IMR-90 (cell line): Measurements from ENCODE around the gene WHRN. TPM values are rescaled to one million over a fixed set of nuclear protein-coding genes. Genes with fewer than 3 reads are reported as not detected.

ENCODE experiments used
- ATAC-seq: fragments of 200-7000 bp; cut with Tn5 transposase; 2 replicates; pipeline ENCODE4 v1.9.1; 2020; ENCODE audit warnings: low read depth, mild to moderate bottlenecking, moderate library complexity
- BruUV-seq: library from RNA; stranded (reverse); fragments of 400-500 nt; replicated peaks from 2 replicates; lab custom pipeline; 2021; lab: Mats Ljungman, UMichigan
- CTCF ChIA-PET: fragments of 300-600 bp; formaldehyde crosslinking; extraction: SDS; loops from one replicate; lab custom pipeline; 2021; ENCODE audit warnings: antibody characterized with exemption; lab: Yijun Ruan, JAX
- POLR2A ChIA-PET: fragments of 300-600 bp; sonication (Branson Sonifier 250); formaldehyde crosslinking; loops from one replicate; lab custom pipeline; 2022; ENCODE audit warnings: antibody characterized with exemption; ENCODE audit not compliant: unreplicated experiment; lab: Charles Lee
- DNase-seq: peaks from one replicate; pipeline ENCODE4 v3.0.0; 2013
- H2AFZ ChIP-seq: replicated peaks from 2 replicates; pipeline ENCODE3; 2013; ENCODE audit warnings: low read length, mild to moderate bottlenecking; ENCODE audit not compliant: poor library complexity
- H2AK5ac ChIP-seq: 2 replicates; pipeline ENCODE4 v1.6.1; 2013; ENCODE audit warnings: low read depth, low read length, inconsistent platforms
- H2AK9ac ChIP-seq: replicated peaks from 2 replicates; pipeline ENCODE3; 2013; ENCODE audit warnings: mild to moderate bottlenecking, low read depth, low read length, moderate library complexity; ENCODE audit not compliant: poor library complexity
- H2BK120ac ChIP-seq: 2 replicates; pipeline ENCODE4 v1.6.1; 2013; ENCODE audit warnings: low read depth, low read length, inconsistent platforms
- H2BK15ac ChIP-seq: 3 replicates; pipeline ENCODE4 v1.6.1; 2013; ENCODE audit warnings: low read depth, low read length, inconsistent platforms
- H2BK20ac ChIP-seq: 2 replicates; pipeline ENCODE4 v1.6.1; 2013; ENCODE audit warnings: low read depth, mild to moderate bottlenecking, inconsistent platforms, low read length, moderate library complexity
- H2BK5ac ChIP-seq: 2 replicates; pipeline ENCODE4 v1.6.1; 2013; ENCODE audit warnings: mild to moderate bottlenecking, low read depth, low read length, inconsistent platforms; ENCODE audit not compliant: poor library complexity, severe bottlenecking
- H3K14ac ChIP-seq: replicated peaks from 2 replicates; pipeline ENCODE4 v1.6.1; 2013; ENCODE audit warnings: low read depth, low read length, inconsistent platforms
- H3K18ac ChIP-seq: 2 replicates; pipeline ENCODE4 v1.6.1; 2013; ENCODE audit warnings: low read depth, low read length, control low read depth
- H3K23ac ChIP-seq: 2 replicates; pipeline ENCODE4 v1.6.1; 2013; ENCODE audit warnings: low read depth, low read length, inconsistent platforms
- H3K27ac ChIP-seq: 2 replicates; pipeline ENCODE4 v1.5.1; 2013; ENCODE audit warnings: mild to moderate bottlenecking, control low read depth, low read length; ENCODE audit not compliant: insufficient read depth
- H3K27me3 ChIP-seq: 2 replicates; pipeline ENCODE4 v1.6.1; 2013; ENCODE audit warnings: low read length; ENCODE audit not compliant: control insufficient read depth, insufficient read depth
- H3K36me3 ChIP-seq: 2 replicates; pipeline ENCODE4 v1.6.1; 2013; ENCODE audit warnings: low read length, mixed read lengths; ENCODE audit not compliant: control insufficient read depth, insufficient read depth
- H3K4ac ChIP-seq: 2 replicates; pipeline ENCODE4 v1.6.1; 2013; ENCODE audit warnings: low read depth, low read length, inconsistent platforms
- H3K4me1 ChIP-seq: 2 replicates; pipeline ENCODE4 v1.6.1; 2013; ENCODE audit warnings: low read length, mixed read lengths; ENCODE audit not compliant: control insufficient read depth, insufficient read depth
- H3K4me2 ChIP-seq: 2 replicates; pipeline ENCODE4 v1.6.1; 2013; ENCODE audit warnings: low read depth, mild to moderate bottlenecking, control low read depth, low read length, moderate library complexity
- H3K4me3 ChIP-seq: 2 replicates; pipeline ENCODE4 v1.5.1; 2013; ENCODE audit warnings: low read depth, mild to moderate bottlenecking, control low read depth, low read length, moderate library complexity; ENCODE audit not compliant: insufficient read depth
- H3K56ac ChIP-seq: 2 replicates; pipeline ENCODE4 v1.6.1; 2013; ENCODE audit warnings: low read length, inconsistent platforms; ENCODE audit not compliant: insufficient read depth; ENCODE audit errors: extremely low read depth
- H3K79me1 ChIP-seq, 2 experiments: 2 replicates each; pipeline ENCODE4 v1.6.1; 2013; ENCODE audit warnings: low read length in 2 of 2, inconsistent platforms in 1 of 2, low read depth in 1 of 2
- H3K9ac ChIP-seq: 2 replicates; pipeline ENCODE4 v1.6.1; 2013; ENCODE audit warnings: low read depth, low read length, control low read depth
- H3K9me1 ChIP-seq: 2 replicates; pipeline ENCODE4 v1.6.1; 2013; ENCODE audit warnings: low read length, inconsistent platforms; ENCODE audit not compliant: insufficient read depth
- H3K9me3 ChIP-seq: 2 replicates; pipeline ENCODE4 v1.6.1; 2013; ENCODE audit warnings: low read length; ENCODE audit not compliant: control insufficient read depth, insufficient read depth
- H4K20me1 ChIP-seq: 2 replicates; pipeline ENCODE4 v1.6.1; 2013; ENCODE audit warnings: low read length, inconsistent platforms; ENCODE audit not compliant: insufficient read depth
- H4K5ac ChIP-seq: 2 replicates; pipeline ENCODE4 v1.6.1; 2013; ENCODE audit warnings: mild to moderate bottlenecking, low read depth, low read length, control low read depth
- H4K8ac ChIP-seq, 2 experiments: 2 replicates each; pipeline ENCODE4 v1.6.1; 2013; ENCODE audit warnings: low read depth in 2 of 2, low read length in 2 of 2, control low read depth in 1 of 2, inconsistent platforms in 1 of 2
- H4K91ac ChIP-seq: 2 replicates; pipeline ENCODE4 v1.6.1; 2013; ENCODE audit warnings: low read depth, low read length, inconsistent platforms; ENCODE audit not compliant: insufficient read depth
- BHLHE40 ChIP-seq: fragments of 150-350 bp; IDR thresholded peaks from 2 replicates; pipeline ENCODE4 v1.6.1; 2016; ENCODE audit warnings: mild to moderate bottlenecking, low read depth, low read length
- CEBPB ChIP-seq: IDR thresholded peaks from 2 replicates; pipeline ENCODE4 v1.6.1; 2012; ENCODE audit warnings: low read depth, low read length, improper control_type of control experiment
- CHD1 ChIP-seq: IDR thresholded peaks from 2 replicates; pipeline ENCODE4 v1.6.1; 2012; ENCODE audit warnings: low read depth, low read length, improper control_type of control experiment
- MAFK ChIP-seq: IDR thresholded peaks from 2 replicates; pipeline ENCODE4 v1.6.1; 2012; ENCODE audit warnings: low read depth, low read length, improper control_type of control experiment
- MAZ ChIP-seq: IDR thresholded peaks from 2 replicates; pipeline ENCODE4 v1.6.1; 2012; ENCODE audit warnings: low read depth, mild to moderate bottlenecking, low read length, improper control_type of control experiment, moderate library complexity, borderline replicate concordance
- MXI1 ChIP-seq: IDR thresholded peaks from 2 replicates; pipeline ENCODE4 v1.6.1; 2012; ENCODE audit warnings: low read depth, mild to moderate bottlenecking, low read length, moderate library complexity, borderline replicate concordance
- NFE2L2 ChIP-seq: fragments of 150-350 bp; IDR thresholded peaks from 2 replicates; pipeline ENCODE4 v1.6.1; 2016; ENCODE audit warnings: low read depth, mild to moderate bottlenecking, low read length
- POLR2A ChIP-seq: IDR thresholded peaks from 2 replicates; pipeline ENCODE4 v1.6.1; 2012; ENCODE audit warnings: mild to moderate bottlenecking, low read depth, low read length
- RAD21 ChIP-seq: IDR thresholded peaks from 2 replicates; pipeline ENCODE4 v1.6.1; 2012; ENCODE audit warnings: low read length, improper control_type of control experiment
- RCOR1 ChIP-seq: IDR thresholded peaks from 2 replicates; pipeline ENCODE4 v1.6.1; 2012; ENCODE audit warnings: mild to moderate bottlenecking, low read length, improper control_type of control experiment; ENCODE audit not compliant: insufficient replicate concordance
- RFX5 ChIP-seq: IDR thresholded peaks from 2 replicates; pipeline ENCODE4 v1.8.0; 2012; ENCODE audit warnings: low read depth, mild to moderate bottlenecking, low read length, moderate library complexity
- SMC3 ChIP-seq: fragments of 150-350 bp; IDR thresholded peaks from 2 replicates; pipeline ENCODE4 v1.6.1; 2016; ENCODE audit warnings: low read depth, mild to moderate bottlenecking, antibody characterized with exemption, low read length, moderate library complexity
- WGBS, 2 experiments: methylation state at CpG; one replicate each; pipeline versions ENCODE4 v1.1.5 to v1.1.7; 2013; ENCODE audit warnings: missing lambda C conversion rate in 2 of 2; ENCODE audit not compliant: insufficient read length in 1 of 2; ENCODE audit errors: extremely low coverage in 2 of 2; 5-methylcytosine and 5-hydroxymethylcytosine counted together
- dilution Hi-C: fragments of 300-500 bp; cut with HindIII; formaldehyde crosslinking; loops from one replicate; pipeline ENCODE4 v1.14.3; 2018; ENCODE audit warnings: low sequenced_read_pairs; ENCODE audit not compliant: unreplicated experiment
- in situ Hi-C: fragments of 300-500 bp; cut with MboI; formaldehyde crosslinking; loops from 3 replicates; pipeline ENCODE4 v1.14.3; 2019; ENCODE audit warnings: low sequenced_read_pairs, inconsistent platforms, mixed read lengths
- intact Hi-C: fragments of 100-400 bp; cut with micrococcal nuclease; formaldehyde crosslinking; loops from 2 replicates; pipeline ENCODE4 v1.10.0; 2022
- polyA plus RNA-seq, 3 experiments: library from polyadenylated mRNA; depleted of rRNA; stranded (reverse); fragments of >200 nt; gene quantifications; 2 replicates each; pipeline ENCODE4 v1.2.3, GENCODE V29; 2012; ENCODE audit warnings: low replicate concordance in 1 of 3
- total RNA-seq: library from RNA; depleted of rRNA; stranded (reverse); fragments of >200 nt; gene quantifications from 2 replicates; pipeline ENCODE4 v1.2.3, GENCODE V29; 2012
- TF ChIP-seq, protein P1 (sequence below): fragments of 150-350 bp; IDR thresholded peaks from 2 replicates; pipeline ENCODE4 v1.6.1; 2017; ENCODE audit warnings: mild to moderate bottlenecking, antibody characterized with exemption, low read length, low read depth
- TF ChIP-seq, protein P2 (sequence below): fragments of 150-350 bp; IDR thresholded peaks from 2 replicates; pipeline ENCODE4 v1.6.1; 2016; ENCODE audit warnings: low read depth, mild to moderate bottlenecking, low read length, moderate library complexity, borderline replicate concordance
- TF ChIP-seq, protein P3 (sequence below): conservative IDR thresholded peaks from 2 replicates; pipeline ENCODE4 v1.5.1; 2012; ENCODE audit warnings: mild to moderate bottlenecking, low read depth, low read length, improper control_type of control experiment

Gene WHRN
- total and polyA plus RNA-seq, 2 of the 4 experiments (the other 2 are of a cell fraction) = 0.18 to 2.6 TPM

DNA sequence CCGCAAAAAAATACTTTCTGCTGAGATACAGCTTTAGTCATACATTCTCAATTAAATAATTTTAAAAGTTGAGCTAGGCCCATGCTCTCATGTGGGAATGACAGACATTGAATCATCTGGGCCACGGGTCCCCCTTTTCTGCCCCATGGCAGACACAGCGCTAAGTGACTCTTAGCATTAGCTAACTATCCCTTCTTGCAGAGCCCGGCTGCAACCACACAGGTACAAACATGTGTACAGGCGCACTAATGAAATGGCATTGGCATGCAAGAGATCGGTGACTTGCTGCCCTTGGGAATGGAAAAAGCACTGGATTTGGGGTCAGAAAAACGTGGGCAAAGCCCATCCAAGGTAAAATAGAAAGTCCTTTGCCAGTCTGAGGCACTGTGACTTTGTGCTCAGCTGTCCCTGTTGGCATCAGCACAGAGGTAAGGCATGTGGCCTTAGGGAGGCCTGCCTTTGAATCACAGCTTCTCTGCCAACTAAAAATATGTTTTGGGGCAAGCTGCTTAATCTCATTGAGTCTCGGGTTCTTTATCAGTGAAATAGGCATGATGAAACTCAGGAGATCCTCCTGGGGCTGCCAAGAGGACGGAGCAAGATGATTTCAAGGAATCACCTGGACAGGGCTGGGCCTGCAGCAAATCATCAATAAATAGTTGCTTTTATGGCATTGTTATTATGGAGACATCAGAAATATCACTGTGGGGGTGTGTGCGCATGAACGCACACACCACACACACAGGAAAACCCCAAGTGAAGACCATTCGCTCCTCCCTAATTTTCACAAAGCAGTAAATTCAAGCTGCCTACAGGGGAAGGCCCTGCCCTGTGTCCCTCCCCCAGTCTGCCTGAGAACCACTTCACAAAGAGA, 54.2 kb downstream of the WHRN start:
- H3K23ac ChIP-seq = no peak overlapping the region
- intact Hi-C loops = no loop called here
- in situ Hi-C loops = no loop called here
- H2BK20ac ChIP-seq = no peak overlapping the region
- 70% methylated on average over 6 of the region's 12 CpGs; no CpG with 5 or more reads in 1 of the 2 experiments for WGBS, 2 experiments
- no peak overlapping the region for H3K56ac ChIP-seq
- no peak overlapping the region for H4K91ac ChIP-seq
- no peak overlapping the region for H2BK120ac ChIP-seq
- H2AK5ac ChIP-seq = no peak overlapping the region
- peaks cover 5% of the 10 kb centered on the region; the same call in 1 of the 2 replicates for H3K9me1 ChIP-seq
- H2BK15ac ChIP-seq = no peak overlapping the region
- ChIA-PET CTCF (no interaction called here), POLR2A (no interaction called here)
- no peak for ATAC-seq
- H2AK9ac ChIP-seq = no peak overlapping the region
- H3K36me3 ChIP-seq = no peaks in the 10 kb centered on the region
- no peak overlapping the region for H3K14ac ChIP-seq
- no peak for DNase-seq
- dilution Hi-C loops = no loop called here
- no peaks in the 10 kb centered on the region; a peak in 1 of 4 replicates for H3K79me1 ChIP-seq
- H3K27ac ChIP-seq = no peak overlapping the region
- no TSS peak for BruUV-seq
- no peak overlapping the region for H3K4ac ChIP-seq
- no peak overlapping the region for H2BK5ac ChIP-seq
- peaks cover 8% of the 10 kb centered on the region; the same call in 1 of the 2 replicates for H3K27me3 ChIP-seq
- no peak overlapping the region for H4K8ac ChIP-seq
- H3K4me2 ChIP-seq = no peak overlapping the region
- no peak overlapping the region for H3K18ac ChIP-seq
- peaks cover 3% of the 10 kb centered on the region; the same call in 1 of the 2 replicates for H3K4me1 ChIP-seq
- no peak overlapping the region for H3K9ac ChIP-seq
- H3K9me3 ChIP-seq = no peaks in the 10 kb centered on the region
- no peak overlapping the region for H3K4me3 ChIP-seq
- no peak overlapping the region for H4K5ac ChIP-seq
- H4K20me1 ChIP-seq = no peaks in the 10 kb centered on the region
- no peak overlapping the region for H2AFZ ChIP-seq
- TF ChIP-seq RAD21 = no peak
- no peak for TF ChIP-seq MXI1
- no peak for TF ChIP-seq MAZ
- no peak for TF ChIP-seq NFE2L2
- TF ChIP-seq MAFK = no peak
- TF ChIP-seq, protein P1, sequence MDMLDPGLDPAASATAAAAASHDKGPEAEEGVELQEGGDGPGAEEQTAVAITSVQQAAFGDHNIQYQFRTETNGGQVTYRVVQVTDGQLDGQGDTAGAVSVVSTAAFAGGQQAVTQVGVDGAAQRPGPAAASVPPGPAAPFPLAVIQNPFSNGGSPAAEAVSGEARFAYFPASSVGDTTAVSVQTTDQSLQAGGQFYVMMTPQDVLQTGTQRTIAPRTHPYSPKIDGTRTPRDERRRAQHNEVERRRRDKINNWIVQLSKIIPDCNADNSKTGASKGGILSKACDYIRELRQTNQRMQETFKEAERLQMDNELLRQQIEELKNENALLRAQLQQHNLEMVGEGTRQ = no peak
- TF ChIP-seq POLR2A = no peak
- TF ChIP-seq, protein P2, sequence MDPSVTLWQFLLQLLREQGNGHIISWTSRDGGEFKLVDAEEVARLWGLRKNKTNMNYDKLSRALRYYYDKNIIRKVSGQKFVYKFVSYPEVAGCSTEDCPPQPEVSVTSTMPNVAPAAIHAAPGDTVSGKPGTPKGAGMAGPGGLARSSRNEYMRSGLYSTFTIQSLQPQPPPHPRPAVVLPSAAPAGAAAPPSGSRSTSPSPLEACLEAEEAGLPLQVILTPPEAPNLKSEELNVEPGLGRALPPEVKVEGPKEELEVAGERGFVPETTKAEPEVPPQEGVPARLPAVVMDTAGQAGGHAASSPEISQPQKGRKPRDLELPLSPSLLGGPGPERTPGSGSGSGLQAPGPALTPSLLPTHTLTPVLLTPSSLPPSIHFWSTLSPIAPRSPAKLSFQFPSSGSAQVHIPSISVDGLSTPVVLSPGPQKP = no peak
- TF ChIP-seq, protein P3, sequence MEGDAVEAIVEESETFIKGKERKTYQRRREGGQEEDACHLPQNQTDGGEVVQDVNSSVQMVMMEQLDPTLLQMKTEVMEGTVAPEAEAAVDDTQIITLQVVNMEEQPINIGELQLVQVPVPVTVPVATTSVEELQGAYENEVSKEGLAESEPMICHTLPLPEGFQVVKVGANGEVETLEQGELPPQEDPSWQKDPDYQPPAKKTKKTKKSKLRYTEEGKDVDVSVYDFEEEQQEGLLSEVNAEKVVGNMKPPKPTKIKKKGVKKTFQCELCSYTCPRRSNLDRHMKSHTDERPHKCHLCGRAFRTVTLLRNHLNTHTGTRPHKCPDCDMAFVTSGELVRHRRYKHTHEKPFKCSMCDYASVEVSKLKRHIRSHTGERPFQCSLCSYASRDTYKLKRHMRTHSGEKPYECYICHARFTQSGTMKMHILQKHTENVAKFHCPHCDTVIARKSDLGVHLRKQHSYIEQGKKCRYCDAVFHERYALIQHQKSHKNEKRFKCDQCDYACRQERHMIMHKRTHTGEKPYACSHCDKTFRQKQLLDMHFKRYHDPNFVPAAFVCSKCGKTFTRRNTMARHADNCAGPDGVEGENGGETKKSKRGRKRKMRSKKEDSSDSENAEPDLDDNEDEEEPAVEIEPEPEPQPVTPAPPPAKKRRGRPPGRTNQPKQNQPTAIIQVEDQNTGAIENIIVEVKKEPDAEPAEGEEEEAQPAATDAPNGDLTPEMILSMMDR = no peak
- no peak for TF ChIP-seq SMC3
- no peak for TF ChIP-seq CHD1
- TF ChIP-seq RCOR1 = no peak
- TF ChIP-seq BHLHE40 = no peak
- no peak for TF ChIP-seq CEBPB
- no peak for TF ChIP-seq RFX5
